HepG2 (cell line): ENCODE results near the gene ICE1. TPM values are rescaled to one million over a fixed set of nuclear protein-coding genes. Genes with fewer than 3 reads are reported as not detected.
A peak's percentile ranks its signal among the peaks of the same experiment; 100 is the strongest.

Experiments used
- FOXK2 ChIP-seq: fragments of 450-650 bp; IDR thresholded peaks from 2 replicates; pipeline ENCODE4 v1.6.1; 2016
- HNRNPL ChIP-seq: fragments of 200-400 bp; formaldehyde crosslinking; IDR thresholded peaks from 2 replicates; pipeline ENCODE4 v1.6.1; 2017; ENCODE audit warnings: mild to moderate bottlenecking, low read depth, low read length
- MAZ ChIP-seq, 2 experiments: sonication (generic) in 1 of 2; formaldehyde crosslinking in 1 of 2; IDR thresholded peaks; 2 replicates each; pipeline versions ENCODE4 v1.5.0 to v1.6.1; 2012 to 2020; ENCODE audit warnings: low read depth in 2 of 2, mild to moderate bottlenecking in 2 of 2, borderline replicate concordance in 1 of 2, improper control_type of control experiment in 1 of 2, low read length in 1 of 2, missing genetic modification reagents in 1 of 2, moderate library complexity in 1 of 2
- PCBP2 ChIP-seq: fragments of 200-400 bp; formaldehyde crosslinking; optimal IDR thresholded peaks from 2 replicates; pipeline ENCODE3; 2018; ENCODE audit warnings: low read length, low read depth; ENCODE audit not compliant: poor library complexity, severe bottlenecking
- REPIN1 ChIP-seq: sonication (generic); formaldehyde crosslinking; IDR thresholded peaks from 2 replicates; pipeline ENCODE4 v1.8.0; 2022; ENCODE audit warnings: missing genetic modification reagents, low read depth, mild to moderate bottlenecking, borderline replicate concordance
- RFXANK ChIP-seq: IDR thresholded peaks from 2 replicates; pipeline ENCODE4 v1.6.1; 2016
- SALL1 ChIP-seq: sonication (generic); formaldehyde crosslinking; IDR thresholded peaks from 2 replicates; pipeline ENCODE4 v1.8.0; 2022; ENCODE audit warnings: mild to moderate bottlenecking, missing genetic modification reagents
- SUZ12 ChIP-seq: fragments of 150-350 bp; IDR thresholded peaks from 2 replicates; pipeline ENCODE4 v1.6.1; 2014; ENCODE audit warnings: low read depth, low read length
- ZNF761 ChIP-seq: sonication (generic); formaldehyde crosslinking; conservative IDR thresholded peaks from 2 replicates; pipeline ENCODE4 v1.4.0; 2020; ENCODE audit warnings: mild to moderate bottlenecking, missing genetic modification reagents
- polyA plus RNA-seq, 8 experiments: library from polyadenylated mRNA; depleted of rRNA in 3 of 8; stranded (reverse) in 7 of 8; unstranded in 1 of 8; fragments of >200 nt; fragmentation: Illumina TruSeq in 4 of 8; extraction: Trizol in 4 of 8; gene quantifications; 2 replicates each; pipeline versions ENCODE4 v1.2.1 to v1.2.3, GENCODE V29; 2011 to 2016; ENCODE audit warnings: low read depth in 4 of 8, missing spikeins in 1 of 8, mixed read lengths in 1 of 8; ENCODE audit not compliant: insufficient read depth in 1 of 8
- total RNA-seq, 5 experiments: library from RNA; depleted of rRNA; stranded (reverse); fragments of >200 nt; fragmentation: Illumina TruSeq; extraction: Trizol; gene quantifications; 2 replicates each; pipeline ENCODE4 v1.2.3, GENCODE V29; 2016; ENCODE audit warnings: low read depth in 1 of 5
- TF ChIP-seq, protein P1 (sequence below): sonication (generic); formaldehyde crosslinking; IDR thresholded peaks from 2 replicates; pipeline ENCODE4 v1.4.0; 2020; ENCODE audit warnings: low read depth, missing genetic modification reagents
- TF ChIP-seq, protein P2 (sequence below): sonication (generic); formaldehyde crosslinking; IDR thresholded peaks from 2 replicates; pipeline ENCODE4 v1.4.0; 2020; ENCODE audit warnings: missing genetic modification reagents
- TF ChIP-seq, protein P3 (sequence below): IDR thresholded peaks from 2 replicates; pipeline ENCODE4 v1.6.1; 2016; ENCODE audit warnings: control low read depth
- TF ChIP-seq, protein P4 (sequence below), 2 experiments: sonication (generic) in 1 of 2; formaldehyde crosslinking in 1 of 2; IDR thresholded peaks; 2 replicates each; pipeline versions ENCODE4 v1.4.0 to v1.6.1; 2018 to 2020; ENCODE audit warnings: missing genetic modification reagents in 2 of 2, borderline replicate concordance in 1 of 2, low read depth in 1 of 2, mild to moderate bottlenecking in 1 of 2, missing biosample characterization in 1 of 2

The ICE1 gene
- total and polyA plus RNA-seq, 2 of the 13 experiments (the other 11 are each of a cell fraction or from before 2014, with no cell fraction given) = 9.1 to 27.6 TPM

DNA sequence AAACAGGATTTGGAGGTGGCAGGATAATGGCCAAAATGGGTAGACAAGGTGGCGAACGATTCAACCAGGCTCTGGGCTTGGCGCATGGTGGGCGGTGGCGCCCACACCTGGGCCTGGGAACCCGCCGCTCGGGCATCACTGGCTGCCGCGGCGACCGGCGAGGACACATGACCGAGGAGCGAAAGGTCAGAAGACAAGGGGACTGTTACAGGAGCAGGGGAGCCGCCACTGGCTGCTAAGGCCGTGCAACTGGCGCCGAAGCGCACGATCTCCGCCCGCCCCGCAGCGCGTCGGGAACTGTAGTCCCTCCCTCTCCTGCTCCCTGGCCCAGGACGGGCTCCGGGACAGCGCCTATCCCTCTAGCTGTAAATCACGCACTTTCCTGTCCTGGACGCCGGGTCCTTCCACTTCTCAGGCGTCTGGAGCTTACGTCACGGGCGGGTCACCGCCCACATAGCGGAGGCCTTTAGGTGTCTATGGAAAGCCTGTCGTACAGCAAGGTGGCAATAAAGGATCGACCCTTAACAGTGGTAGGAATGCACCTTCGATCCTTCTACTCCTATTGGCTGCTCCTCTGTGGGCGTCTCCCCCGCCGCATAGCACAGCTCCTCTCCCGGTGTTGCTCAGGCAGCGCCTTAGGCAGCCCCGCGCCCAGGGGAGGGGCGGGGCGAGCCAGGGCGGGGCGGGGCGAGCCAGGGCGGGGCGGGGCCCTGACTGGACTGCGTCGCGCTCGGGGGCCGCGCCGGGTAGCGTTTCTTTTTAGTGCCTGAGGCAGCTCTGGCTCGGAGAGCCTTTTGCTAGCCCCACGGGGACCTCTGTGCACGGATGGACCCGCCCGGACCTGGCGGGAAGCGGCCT is at the start of gene ICE1 (continued):
- TF ChIP-seq, protein P1, sequence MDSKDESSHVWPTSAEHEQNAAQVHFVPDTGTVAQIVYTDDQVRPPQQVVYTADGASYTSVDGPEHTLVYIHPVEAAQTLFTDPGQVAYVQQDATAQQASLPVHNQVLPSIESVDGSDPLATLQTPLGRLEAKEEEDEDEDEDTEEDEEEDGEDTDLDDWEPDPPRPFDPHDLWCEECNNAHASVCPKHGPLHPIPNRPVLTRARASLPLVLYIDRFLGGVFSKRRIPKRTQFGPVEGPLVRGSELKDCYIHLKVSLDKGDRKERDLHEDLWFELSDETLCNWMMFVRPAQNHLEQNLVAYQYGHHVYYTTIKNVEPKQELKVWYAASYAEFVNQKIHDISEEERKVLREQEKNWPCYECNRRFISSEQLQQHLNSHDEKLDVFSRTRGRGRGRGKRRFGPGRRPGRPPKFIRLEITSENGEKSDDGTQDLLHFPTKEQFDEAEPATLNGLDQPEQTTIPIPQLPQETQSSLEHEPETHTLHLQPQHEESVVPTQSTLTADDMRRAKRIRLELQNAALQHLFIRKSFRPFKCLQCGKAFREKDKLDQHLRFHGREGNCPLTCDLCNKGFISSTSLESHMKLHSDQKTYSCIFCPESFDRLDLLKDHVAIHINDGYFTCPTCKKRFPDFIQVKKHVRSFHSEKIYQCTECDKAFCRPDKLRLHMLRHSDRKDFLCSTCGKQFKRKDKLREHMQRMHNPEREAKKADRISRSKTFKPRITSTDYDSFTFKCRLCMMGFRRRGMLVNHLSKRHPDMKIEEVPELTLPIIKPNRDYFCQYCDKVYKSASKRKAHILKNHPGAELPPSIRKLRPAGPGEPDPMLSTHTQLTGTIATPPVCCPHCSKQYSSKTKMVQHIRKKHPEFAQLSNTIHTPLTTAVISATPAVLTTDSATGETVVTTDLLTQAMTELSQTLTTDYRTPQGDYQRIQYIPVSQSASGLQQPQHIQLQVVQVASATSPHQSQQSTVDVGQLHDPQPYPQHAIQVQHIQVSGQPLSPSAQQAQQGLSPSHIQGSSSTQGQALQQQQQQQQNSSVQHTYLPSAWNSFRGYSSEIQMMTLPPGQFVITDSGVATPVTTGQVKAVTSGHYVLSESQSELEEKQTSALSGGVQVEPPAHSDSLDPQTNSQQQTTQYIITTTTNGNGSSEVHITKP (CRISPR knock-in tag) = peak; percentile 71; the same call in 1 of the 2 replicates
- TF ChIP-seq, protein P2, sequence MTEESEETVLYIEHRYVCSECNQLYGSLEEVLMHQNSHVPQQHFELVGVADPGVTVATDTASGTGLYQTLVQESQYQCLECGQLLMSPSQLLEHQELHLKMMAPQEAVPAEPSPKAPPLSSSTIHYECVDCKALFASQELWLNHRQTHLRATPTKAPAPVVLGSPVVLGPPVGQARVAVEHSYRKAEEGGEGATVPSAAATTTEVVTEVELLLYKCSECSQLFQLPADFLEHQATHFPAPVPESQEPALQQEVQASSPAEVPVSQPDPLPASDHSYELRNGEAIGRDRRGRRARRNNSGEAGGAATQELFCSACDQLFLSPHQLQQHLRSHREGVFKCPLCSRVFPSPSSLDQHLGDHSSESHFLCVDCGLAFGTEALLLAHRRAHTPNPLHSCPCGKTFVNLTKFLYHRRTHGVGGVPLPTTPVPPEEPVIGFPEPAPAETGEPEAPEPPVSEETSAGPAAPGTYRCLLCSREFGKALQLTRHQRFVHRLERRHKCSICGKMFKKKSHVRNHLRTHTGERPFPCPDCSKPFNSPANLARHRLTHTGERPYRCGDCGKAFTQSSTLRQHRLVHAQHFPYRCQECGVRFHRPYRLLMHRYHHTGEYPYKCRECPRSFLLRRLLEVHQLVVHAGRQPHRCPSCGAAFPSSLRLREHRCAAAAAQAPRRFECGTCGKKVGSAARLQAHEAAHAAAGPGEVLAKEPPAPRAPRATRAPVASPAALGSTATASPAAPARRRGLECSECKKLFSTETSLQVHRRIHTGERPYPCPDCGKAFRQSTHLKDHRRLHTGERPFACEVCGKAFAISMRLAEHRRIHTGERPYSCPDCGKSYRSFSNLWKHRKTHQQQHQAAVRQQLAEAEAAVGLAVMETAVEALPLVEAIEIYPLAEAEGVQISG = peak; percentile 71
- TF ChIP-seq PCBP2 (no peak), SALL1 (peak; percentile 83), HNRNPL (0 out of 2 replicates have a peak, but pooled peaks have one; percentile 54), ZNF761 (CRISPR knock-in tag) (no peak), REPIN1 (CRISPR knock-in tag) (peak; percentile 86; the same call in 1 of the 2 replicates), RFXANK (CRISPR knock-in tag) (peak; percentile 27; the same call in 1 of the 2 replicates), MAZ (IDR thresholded peaks at IDR 0.05; ENCODE audit: borderline replicate concordance, low read depth, low read length) (no peak), MAZ (CRISPR knock-in tag; IDR thresholded peaks at IDR 0.05; ENCODE audit: low read depth) (peak; percentile 61; the same call in 1 of the 2 replicates), FOXK2 (no peak; the same call in 1 of the 2 replicates), SUZ12 (peak; percentile 42; the same call in 1 of the 2 replicates)
- TF ChIP-seq, protein P3, sequence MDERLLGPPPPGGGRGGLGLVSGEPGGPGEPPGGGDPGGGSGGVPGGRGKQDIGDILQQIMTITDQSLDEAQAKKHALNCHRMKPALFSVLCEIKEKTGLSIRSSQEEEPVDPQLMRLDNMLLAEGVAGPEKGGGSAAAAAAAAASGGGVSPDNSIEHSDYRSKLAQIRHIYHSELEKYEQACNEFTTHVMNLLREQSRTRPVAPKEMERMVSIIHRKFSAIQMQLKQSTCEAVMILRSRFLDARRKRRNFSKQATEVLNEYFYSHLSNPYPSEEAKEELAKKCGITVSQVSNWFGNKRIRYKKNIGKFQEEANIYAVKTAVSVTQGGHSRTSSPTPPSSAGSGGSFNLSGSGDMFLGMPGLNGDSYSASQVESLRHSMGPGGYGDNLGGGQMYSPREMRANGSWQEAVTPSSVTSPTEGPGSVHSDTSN (CRISPR knock-in tag) = peak; percentile 48; the same call in 1 of the 2 replicates
- TF ChIP-seq, protein P4, sequence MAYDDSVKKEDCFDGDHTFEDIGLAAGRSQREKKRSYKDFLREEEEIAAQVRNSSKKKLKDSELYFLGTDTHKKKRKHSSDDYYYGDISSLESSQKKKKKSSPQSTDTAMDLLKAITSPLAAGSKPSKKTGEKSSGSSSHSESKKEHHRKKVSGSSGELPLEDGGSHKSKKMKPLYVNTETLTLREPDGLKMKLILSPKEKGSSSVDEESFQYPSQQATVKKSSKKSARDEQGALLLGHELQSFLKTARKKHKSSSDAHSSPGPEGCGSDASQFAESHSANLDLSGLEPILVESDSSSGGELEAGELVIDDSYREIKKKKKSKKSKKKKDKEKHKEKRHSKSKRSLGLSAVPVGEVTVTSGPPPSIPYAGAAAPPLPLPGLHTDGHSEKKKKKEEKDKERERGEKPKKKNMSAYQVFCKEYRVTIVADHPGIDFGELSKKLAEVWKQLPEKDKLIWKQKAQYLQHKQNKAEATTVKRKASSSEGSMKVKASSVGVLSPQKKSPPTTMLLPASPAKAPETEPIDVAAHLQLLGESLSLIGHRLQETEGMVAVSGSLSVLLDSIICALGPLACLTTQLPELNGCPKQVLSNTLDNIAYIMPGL (CRISPR knock-in tag; IDR thresholded peaks at IDR 0.05; ENCODE audit: borderline replicate concordance in 1 of 2, low read depth in 1 of 2) = peak in 1 of 2 experiments; percentile 79; a peak in 2 of 4 replicates
